Body of pancreas (tissue), 4 donors: ENCODE measurements around the gene C2CD5. TPM values are rescaled to one million over a fixed set of nuclear protein-coding genes. Genes with fewer than 3 reads are reported as not detected.

Experiments used
- ATAC-seq: fragments of 150-250 bp; one replicate; pipeline ENCODE4 v1.9.1; 2016
- DNase-seq, 4 donors: peaks; one replicate each; pipeline ENCODE4 v3.0.0-alpha.2; 2019
- H3K27ac ChIP-seq, 4 donors: fragments of 200-600 bp; sonication (generic); 1 replicate in 3 of 4; 2 replicates in 1 of 4; pipeline versions ENCODE4 v1.5.1 to v1.6.1; 2016 to 2019; ENCODE audit warnings: mild to moderate bottlenecking in 1 of 4, mixed read lengths in 1 of 4, moderate library complexity in 1 of 4
- H3K27me3 ChIP-seq, 2 donors: fragments of 200-600 bp; sonication (generic); one replicate each; pipeline ENCODE4 v1.6.0; 2016; ENCODE audit warnings: mild to moderate bottlenecking in 1 of 2
- H3K36me3 ChIP-seq, 2 donors: fragments of 200-600 bp; sonication (generic); replicated peaks in 1 of 2; 2 replicates each; pipeline ENCODE4 v1.5.1; 2016; ENCODE audit warnings: low read depth in 2 of 2; ENCODE audit not compliant: insufficient read depth in 1 of 2
- H3K4me1 ChIP-seq: fragments of 200-600 bp; sonication (generic); one replicate; pipeline ENCODE4 v1.6.0; 2016
- H3K4me3 ChIP-seq, 2 donors: fragments of 200-600 bp; sonication (generic); 1 replicate in 1 of 2; 2 replicates in 1 of 2; pipeline ENCODE4 v1.5.1; 2016 to 2019
- H3K9me3 ChIP-seq, 3 donors: fragments of 200-600 bp; sonication (generic); 1 replicate in 2 of 3; 2 replicates in 1 of 3; pipeline ENCODE4 v1.5.1; 2016
- CTCF ChIP-seq, 7 experiments: fragments of 450-650 bp in 4 of 7; fragments of 200-600 bp in 3 of 7; sonication (generic) in 3 of 7; IDR thresholded peaks; one replicate each; pipeline ENCODE4 v1.5.1; 2016 to 2019; ENCODE audit warnings: antibody characterized with exemption in 7 of 7
- POLR2A ChIP-seq, 3 donors: fragments of 450-650 bp; IDR thresholded peaks; one replicate each; pipeline ENCODE4 v1.6.1; 2016; ENCODE audit warnings: antibody characterized with exemption in 3 of 3, mild to moderate bottlenecking in 2 of 3
- WGBS, 2 donors: methylation state at CpG; one replicate each; pipeline ENCODE4 v1.1.5; 2017; 5-methylcytosine and 5-hydroxymethylcytosine counted together
- intact Hi-C: fragments of 100-400 bp; cut with DNase I; formaldehyde crosslinking; loops from one replicate; pipeline ENCODE4 v1.15.1; 2023
- total RNA-seq, 2 donors: library from RNA; depleted of rRNA; stranded (reverse); fragments of >200 nt; gene quantifications; one replicate each; pipeline ENCODE4 v1.1.0, GENCODE V29; 2016

The C2CD5 gene
- total RNA-seq, 2 donors from 2014 or later, result 12.2 to 32.9 TPM

GRCh38 chr12:22541496-22542155 is 2.7 kb downstream of the C2CD5 start:
- Histone ChIP-seq H3K4me3 (no peak overlapping the region), H3K36me3 (no peaks in the 10 kb centered on the region)
- intact Hi-C loops, result loop anchor here (10.0 kb wide), 1 partner anchor 83 kb away; the partner anchor contains the start of gene ETNK1

GRCh38 chr12:22539055-22539454 is 5.3 kb downstream of the C2CD5 start:
- TF ChIP-seq CTCF (IDR thresholded peaks at IDR 0.05), result no peak
- no peak for TF ChIP-seq POLR2A (IDR thresholded peaks at IDR 0.05)
- Histone ChIP-seq H3K4me3 (no peak overlapping the region), H3K27me3 (no peaks in the 10 kb centered on the region), H3K36me3 (no peaks in the 10 kb centered on the region), H3K27ac (peak overlapping the region in 1 of 4 donors; percentile 57), H3K9me3 (no peaks in the 10 kb centered on the region), H3K4me1 (peaks cover 23% of the 10 kb centered on the region)
- peak in 1 of 4 donors; percentile 33 for DNase-seq
- ATAC-seq, result no peak
- intact Hi-C loops, result no loop called here

More at GRCh38 chr12:22541496-22542155, 2.7 kb downstream of the C2CD5 start:
- no peaks in the 10 kb centered on the region for H3K9me3 ChIP-seq
- ATAC-seq, result no peak
- H3K27me3 ChIP-seq, result no peaks in the 10 kb centered on the region
- no peak overlapping the region for H3K27ac ChIP-seq
- peaks cover 28% of the 10 kb centered on the region for H3K4me1 ChIP-seq
- no peak for TF ChIP-seq CTCF (IDR thresholded peaks at IDR 0.05)
- no peak for TF ChIP-seq POLR2A (IDR thresholded peaks at IDR 0.05)
- no peak for DNase-seq
- 80 to 81% methylated on average over 5 of the region's 5 CpGs for WGBS, 2 donors

- Histone ChIP-seq H3K27ac (no peak overlapping the region), H3K36me3 (no peaks in the 10 kb centered on the region), H3K9me3 (no peaks in the 10 kb centered on the region), H3K27me3 (no peaks in the 10 kb centered on the region), H3K4me3 (no peak overlapping the region), H3K4me1 (peaks cover 22% of the 10 kb centered on the region)
- 91 to 97% methylated on average over 4 of the region's 4 CpGs for WGBS, 2 donors
- no peak for ATAC-seq
- intact Hi-C loops, result no loop called here
- DNase-seq, result no peak
- TF ChIP-seq CTCF (IDR thresholded peaks at IDR 0.05) (no peak), POLR2A (IDR thresholded peaks at IDR 0.05) (no peak)
Measured at GRCh38 chr12:22538311-22538710, 6.0 kb downstream of the C2CD5 start.

GRCh38 chr12:22536971-22537544 is 7.3 kb downstream of the C2CD5 start:
- Histone ChIP-seq H3K36me3 (no peaks in the 10 kb centered on the region), H3K27ac (no peak overlapping the region), H3K4me1 (peaks cover 10% of the 10 kb centered on the region), H3K9me3 (no peaks in the 10 kb centered on the region), H3K27me3 (no peaks in the 10 kb centered on the region), H3K4me3 (no peak overlapping the region)
- intact Hi-C loops, result no loop called here
- WGBS, 2 donors, result 64 to 68% methylated on average over 3 of the region's 3 CpGs
- no peak for TF ChIP-seq CTCF (IDR thresholded peaks at IDR 0.05)
- no peak for TF ChIP-seq POLR2A (IDR thresholded peaks at IDR 0.05)
- DNase-seq (no peak), ATAC-seq (no peak)
